DLD1 (cell line): ENCODE results near the gene PATE4.
"Not testable (repeated sequence)": the region's sequence is repeated elsewhere in the genome, so short reads cannot be mapped to it uniquely, and the experiment has no call there.

Experiments used
- in situ Hi-C: cut with HindIII; loops from 2 replicates; pipeline ENCODE4 v1.10.0; 2017; ENCODE audit warnings: low sequenced_read_pairs

Gene PATE4

GRCh38 chr11:125833016-125833415 lies at the start of gene PATE4:
PATE4 (plus strand) TSS chr11:125833316; CDS start chr11:125833360, 44 bp downstream.
- in situ Hi-C loops: no loop called here

GRCh38 chr11:125784678-125785077 lies 48.4 kb upstream of the PATE4 start:
- in situ Hi-C loops: no loop called here

- in situ Hi-C loops: no loop called here
Observed at GRCh38 chr11:125787827-125788226, 45.3 kb upstream of the PATE4 start, which contains the start of gene PATE3. PATE3 (plus strand) TSS chr11:125788127; CDS start chr11:125788152, 25 bp downstream.

GRCh38 chr11:125790825-125791224 lies 42.3 kb upstream of the PATE4 start:
- in situ Hi-C loops: no loop called here

GRCh38 chr11:125797641-125798040 lies 35.5 kb upstream of the PATE4 start:
- in situ Hi-C loops: no loop called here

GRCh38 chr11:125799808-125800207 lies 33.3 kb upstream of the PATE4 start:
- in situ Hi-C loops: no loop called here

- in situ Hi-C loops: no loop called here
Observed at GRCh38 chr11:125802387-125802786, 30.7 kb upstream of the PATE4 start.

GRCh38 chr11:125807909-125808308 lies 25.2 kb upstream of the PATE4 start:
- in situ Hi-C loops: no loop called here

GRCh38 chr11:125835748-125836147 lies 2.6 kb downstream of the PATE4 start:
- in situ Hi-C loops: no loop called here

GRCh38 chr11:125842321-125842948 lies 9.3 kb downstream of the PATE4 start:
- in situ Hi-C loops: no loop called here

GRCh38 chr11:125846188-125846587 lies 13.1 kb downstream of the PATE4 start:
- in situ Hi-C loops: no loop called here

GRCh38 chr11:125857670-125858069 lies 24.6 kb downstream of the PATE4 start:
- in situ Hi-C loops: not testable (repeated sequence)

- in situ Hi-C loops: not testable (repeated sequence)
Observed at GRCh38 chr11:125862786-125863185, 29.7 kb downstream of the PATE4 start.

GRCh38 chr11:125865354-125865753 lies 32.2 kb downstream of the PATE4 start:
- in situ Hi-C loops: not testable (repeated sequence)

- in situ Hi-C loops: no loop called here
Observed at GRCh38 chr11:125869521-125869920, 36.4 kb downstream of the PATE4 start.

GRCh38 chr11:125871391-125872137 lies 38.4 kb downstream of the PATE4 start:
- in situ Hi-C loops: no loop called here

- in situ Hi-C loops: no loop called here
Observed at GRCh38 chr11:125872138-125872491, 39.0 kb downstream of the PATE4 start.

GRCh38 chr11:125873881-125874555 lies 40.9 kb downstream of the PATE4 start:
- in situ Hi-C loops: no loop called here

GRCh38 chr11:125874556-125875124 lies 41.5 kb downstream of the PATE4 start:
- in situ Hi-C loops: no loop called here

GRCh38 chr11:125881291-125881690 lies 48.2 kb downstream of the PATE4 start:
- in situ Hi-C loops: no loop called here

- in situ Hi-C loops: no loop called here
Observed at GRCh38 chr11:125883375-125883774, 50.3 kb downstream of the PATE4 start.

GRCh38 chr11:125886997-125887372 lies 53.9 kb downstream of the PATE4 start:
- in situ Hi-C loops: no loop called here
